ENCODE results near the gene CBARP. TPM values are rescaled to one million over a fixed set of nuclear protein-coding genes. Genes with fewer than 3 reads are reported as not detected.

The CBARP gene
- total RNA-seq, 1 donor from 2014 or later: 13.9 TPM

DNA sequence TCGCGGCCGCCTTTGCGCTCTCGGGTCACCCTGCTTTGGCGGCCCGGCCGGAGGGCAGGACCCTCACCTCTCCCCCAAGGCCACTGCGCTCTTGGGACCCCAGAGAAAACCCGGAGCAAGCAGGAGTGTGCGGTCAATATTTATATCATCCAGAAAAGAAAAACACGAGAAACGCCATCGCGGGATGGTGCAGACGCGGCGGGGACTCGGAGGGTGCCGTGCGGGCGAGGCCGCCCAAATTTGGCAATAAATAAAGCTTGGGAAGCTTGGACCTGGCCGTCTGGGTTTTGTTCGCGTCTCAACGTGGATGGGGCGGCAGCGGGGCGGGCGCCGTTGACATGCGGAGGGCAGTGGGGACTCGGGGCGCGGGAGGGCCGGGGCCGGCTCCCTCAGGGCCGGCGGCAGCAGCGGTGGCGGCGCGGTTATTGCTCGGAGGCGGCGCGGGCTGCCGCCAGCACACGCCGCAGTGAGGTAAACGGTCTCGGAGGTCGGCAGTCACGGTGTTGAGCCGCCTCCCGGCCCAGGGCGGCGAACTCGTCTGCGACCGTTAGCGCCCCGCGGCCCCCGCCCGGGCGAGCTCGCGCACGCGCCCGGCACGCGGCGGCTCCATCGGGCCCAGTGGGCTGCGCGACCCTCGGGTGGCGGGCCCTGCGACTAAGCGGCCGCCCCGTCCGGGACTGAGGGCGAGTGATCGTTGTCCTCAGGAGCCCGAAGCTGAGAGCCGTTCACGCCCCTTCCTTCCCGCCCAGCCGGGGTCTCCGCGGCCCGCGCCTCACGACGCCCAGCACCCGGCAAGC is 9.4 kb downstream of the CBARP start:
- DNase-seq (ENCODE audit: extremely low read depth, low read depth, low spot score): no peak

DNA sequence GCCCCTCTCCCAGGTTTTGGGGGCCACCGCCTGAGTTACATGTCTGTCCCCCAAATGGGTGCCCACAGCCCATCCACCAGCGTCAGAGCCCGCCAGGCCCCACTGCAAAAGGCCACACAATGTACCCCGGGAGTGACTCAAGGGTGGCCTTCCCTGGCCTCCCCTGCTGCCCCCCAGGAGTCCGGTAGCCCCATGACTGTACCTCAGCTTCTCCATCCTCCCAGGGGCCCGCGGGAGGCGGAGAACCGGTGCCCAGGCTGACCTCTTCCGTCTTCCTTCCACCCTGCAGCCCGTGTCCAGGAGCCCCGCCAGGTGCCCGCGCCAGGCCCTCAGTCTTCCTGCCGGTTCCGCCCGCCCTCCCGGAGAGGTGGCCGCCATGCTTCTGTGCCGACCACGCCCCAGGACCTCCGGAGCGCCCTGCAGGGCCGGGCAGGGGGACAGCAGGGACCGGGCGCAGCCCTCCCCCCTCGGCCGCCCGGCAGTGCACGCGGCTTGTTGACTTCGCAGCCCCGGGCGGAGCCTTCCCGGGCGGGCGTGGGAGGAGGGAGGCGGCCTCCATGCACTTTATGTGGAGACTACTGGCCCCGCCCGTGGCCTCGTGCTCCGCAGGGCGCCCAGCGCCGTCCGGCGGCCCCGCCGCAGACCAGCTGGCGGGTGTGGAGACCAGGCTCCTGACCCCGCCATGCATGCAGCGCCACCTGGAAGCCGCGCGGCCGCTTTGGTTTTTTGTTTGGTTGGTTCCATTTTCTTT is 10.3 kb downstream of the CBARP start:
- DNase-seq (ENCODE audit: extremely low read depth, low read depth, low spot score): no peak

DNA sequence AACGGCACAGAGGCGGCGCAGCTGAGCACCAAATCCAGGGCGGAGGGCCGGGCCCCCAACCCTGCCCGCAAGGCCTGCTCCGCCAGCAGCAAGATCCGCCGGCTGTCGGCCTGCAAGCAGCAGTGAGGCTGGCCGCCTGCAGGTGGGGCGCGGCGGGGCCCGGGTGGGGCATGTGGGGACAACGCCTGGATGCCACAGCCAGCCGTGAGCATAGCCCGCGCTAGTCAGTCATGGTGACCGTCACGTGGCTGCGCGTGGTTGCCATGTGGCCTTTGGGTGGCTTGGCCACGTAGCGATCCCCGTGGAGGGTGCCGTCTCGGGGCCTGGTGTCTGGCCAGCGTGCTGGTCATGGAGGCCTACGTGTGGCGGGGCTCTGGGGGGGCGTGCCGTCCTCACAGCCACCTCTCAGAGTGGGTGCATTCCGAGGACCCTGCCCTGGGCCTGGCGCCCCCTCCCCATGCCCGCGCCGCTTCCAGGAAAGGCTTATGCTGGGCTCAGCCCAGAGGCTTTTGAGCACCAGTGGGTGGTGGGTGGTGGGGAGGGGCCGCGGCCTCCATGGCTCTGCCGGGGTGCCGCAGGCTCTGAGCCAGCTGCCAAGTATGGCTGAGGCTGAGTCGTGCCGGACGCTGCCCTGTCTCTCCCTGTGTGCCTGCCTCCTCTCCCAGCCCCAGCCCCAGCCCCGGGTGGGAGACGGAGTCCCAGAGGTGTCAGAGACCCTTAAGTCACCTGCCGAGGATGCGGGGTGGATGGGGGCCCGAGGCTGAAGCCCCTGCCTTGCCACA is 11.1 kb downstream of the CBARP start:
- no peak for DNase-seq (ENCODE audit: extremely low read depth, low read depth, low spot score)

DNA sequence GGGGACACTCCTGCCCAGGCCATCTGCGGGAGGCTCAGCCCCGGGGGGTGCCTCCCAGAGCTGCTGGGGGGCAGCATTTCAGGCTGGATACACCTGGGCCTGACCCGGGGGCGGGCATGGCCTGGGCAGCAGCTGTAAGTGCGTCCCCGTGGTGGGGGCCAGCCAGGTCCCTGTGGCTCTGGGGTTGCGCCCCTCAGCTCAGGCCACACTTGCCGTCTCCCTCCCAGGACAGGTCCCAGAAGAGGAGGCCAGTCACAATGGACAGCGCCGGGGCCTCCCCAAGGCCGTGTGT is 11.6 kb downstream of the CBARP start:
- DNase-seq (ENCODE audit: extremely low read depth, low read depth, low spot score): no peak

DNA sequence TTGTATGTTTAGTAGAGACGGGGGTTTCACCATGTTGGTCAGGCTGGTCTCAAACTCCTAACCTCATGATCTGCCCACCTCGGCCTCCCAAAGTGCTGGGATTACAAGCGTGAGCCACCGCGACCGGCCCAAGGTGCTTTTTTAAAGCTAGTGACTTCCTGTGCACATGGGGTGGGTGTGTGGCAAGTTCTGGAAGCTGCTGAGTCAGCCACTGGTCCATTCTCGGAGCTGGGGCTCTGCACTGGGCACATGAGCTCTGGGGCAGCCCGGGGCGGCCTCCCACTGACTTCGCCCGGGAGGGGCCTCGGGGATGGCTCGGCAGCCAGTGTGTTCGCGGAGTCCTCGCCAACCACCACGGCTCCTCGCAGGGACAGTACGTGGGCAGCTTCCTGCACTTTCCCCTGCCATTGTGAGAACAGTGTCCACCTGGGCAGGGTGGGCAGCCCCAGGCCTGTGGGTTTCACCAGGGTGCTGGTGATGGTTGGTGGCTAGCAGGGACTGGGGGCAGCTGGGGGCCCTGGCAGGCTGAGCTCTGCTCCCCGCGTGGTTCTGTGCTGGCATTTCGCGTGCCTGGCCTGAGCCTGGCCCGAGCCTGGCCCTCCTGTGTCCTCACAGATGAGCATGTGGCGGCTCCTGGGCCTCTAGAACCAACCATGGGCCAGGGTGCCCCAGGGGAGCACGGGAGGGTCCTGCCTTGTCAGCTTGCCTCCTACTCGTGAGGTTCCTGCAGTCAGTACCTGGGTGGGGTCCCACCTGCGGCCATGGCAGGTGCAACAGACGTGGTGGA is 12.2 kb downstream of the CBARP start:
- no peak for DNase-seq (ENCODE audit: extremely low read depth, low read depth, low spot score)

DNA sequence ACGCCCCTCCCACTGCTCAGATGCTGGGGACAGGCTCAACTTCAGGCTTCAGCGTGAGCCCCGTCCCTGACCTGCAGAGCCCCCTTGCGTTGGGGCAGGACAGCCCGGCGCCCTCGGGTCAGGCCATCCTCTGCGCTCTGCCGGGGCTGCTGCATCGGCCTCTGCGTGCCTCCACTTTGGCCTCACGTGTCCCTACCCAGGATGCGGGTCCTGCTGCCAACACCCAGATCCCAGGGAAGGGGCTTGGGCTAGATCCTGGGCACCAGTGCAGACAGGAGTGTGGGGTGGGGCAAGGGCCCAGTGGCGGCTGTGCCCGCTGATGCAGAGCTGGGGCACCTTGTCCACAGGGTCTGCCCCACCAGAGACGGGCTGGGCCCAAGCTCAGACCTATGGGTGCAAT is 13.0 kb downstream of the CBARP start:
- DNase-seq (ENCODE audit: extremely low read depth, low read depth, low spot score): no peak

DNA sequence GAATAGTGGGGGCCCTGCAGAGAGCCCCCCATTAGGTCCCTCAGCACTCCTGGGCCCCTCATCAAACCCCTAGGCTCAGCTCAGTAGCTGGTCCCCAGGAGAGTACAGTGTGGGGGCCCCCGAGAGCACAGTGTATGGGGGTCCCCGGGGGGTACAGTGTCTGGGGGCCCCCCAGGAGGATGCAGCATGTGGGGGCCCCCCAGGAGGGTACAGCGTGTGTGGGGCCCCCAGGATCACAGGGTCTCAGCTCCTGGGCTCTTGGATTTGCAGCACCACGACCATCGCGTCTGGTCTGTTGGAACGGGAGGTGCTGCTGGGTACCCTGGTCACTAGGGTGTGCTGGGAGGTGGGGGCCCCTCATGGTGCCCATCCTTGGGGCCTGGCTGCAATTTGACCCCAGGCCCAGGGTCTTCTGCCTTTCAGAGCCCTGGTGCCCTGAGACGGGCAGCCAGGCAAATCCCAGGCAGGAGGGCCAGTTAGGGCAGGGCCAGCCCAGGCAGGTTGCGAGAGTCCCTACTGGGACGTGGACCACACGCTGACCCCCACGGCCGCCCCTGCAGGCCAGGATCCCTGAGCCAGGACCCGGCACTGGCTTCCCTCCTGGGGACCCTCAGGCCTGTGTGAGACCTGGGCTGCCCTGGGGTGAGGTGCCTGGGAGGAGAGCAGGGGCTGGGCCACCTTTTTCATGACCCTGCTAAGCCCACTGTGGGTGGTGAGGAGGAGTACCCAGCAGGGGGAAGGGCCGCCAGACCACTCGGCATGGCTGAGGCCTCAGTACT is 13.6 kb downstream of the CBARP start:
- no peak for DNase-seq (ENCODE audit: extremely low read depth, low read depth, low spot score)

DNA sequence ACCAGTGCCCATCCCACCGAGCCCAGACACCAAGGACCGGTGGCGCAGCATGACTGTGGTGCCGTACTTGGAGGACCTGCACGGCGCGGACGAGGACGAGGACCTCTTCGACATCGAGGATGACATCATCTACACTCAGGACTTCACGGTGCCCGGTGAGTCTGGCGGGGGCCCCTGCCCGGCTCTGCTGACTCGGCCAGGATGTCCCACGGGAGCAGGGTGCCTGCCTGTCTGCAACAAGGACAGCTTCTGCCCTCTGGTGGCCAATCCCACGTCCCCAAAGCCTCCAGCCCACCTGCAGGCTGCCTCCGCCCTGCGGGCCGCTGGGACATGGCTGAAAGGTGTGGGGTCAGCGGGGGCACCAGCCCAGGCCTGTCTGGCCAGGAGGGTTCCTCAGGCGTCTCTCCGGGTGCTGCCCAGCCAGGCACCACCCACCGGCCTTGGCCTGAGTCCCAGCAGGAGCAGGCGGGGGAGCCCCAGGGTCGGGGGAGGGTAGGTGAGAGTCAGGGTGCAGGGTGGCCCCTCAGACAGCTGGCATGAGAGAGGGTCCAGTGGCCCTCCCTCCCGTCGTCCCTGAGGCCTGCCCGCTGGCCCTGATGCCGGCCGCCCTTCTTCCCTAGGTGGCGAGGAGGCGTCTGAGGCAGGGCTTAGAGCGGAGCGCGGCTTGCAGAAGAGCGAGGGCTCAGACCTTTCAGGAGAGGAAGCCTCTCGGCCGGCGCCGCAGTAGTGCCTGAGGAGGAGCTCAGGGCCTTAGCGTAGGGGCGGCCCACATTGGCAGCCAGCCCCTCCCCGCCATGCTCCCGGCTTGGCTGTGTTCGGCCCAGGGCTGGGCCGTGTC is 14.6 kb downstream of the CBARP start:
- DNase-seq (ENCODE audit: extremely low read depth, low read depth, low spot score): no peak

DNA sequence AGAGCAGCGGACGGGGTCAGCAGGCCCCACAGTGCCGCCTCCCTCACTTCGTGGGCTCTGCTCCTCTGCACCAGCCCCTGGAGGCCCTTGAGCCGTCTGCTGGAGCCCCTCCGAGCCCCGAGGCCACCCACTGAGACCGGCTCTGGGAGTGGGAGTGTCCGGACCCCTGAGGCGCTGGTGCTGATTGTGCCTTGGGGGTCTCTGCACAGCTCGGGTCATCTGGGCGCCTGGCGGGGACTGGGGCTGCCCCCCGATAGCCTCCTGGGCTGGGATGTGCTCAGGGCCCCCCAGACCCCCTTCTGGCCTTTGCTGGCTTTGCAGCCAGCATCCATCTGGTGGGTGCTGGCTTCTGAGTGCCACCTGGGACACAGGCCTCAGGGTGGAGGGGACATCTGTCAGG is 15.4 kb downstream of the CBARP start:
- no peak for DNase-seq (ENCODE audit: extremely low read depth, low read depth, low spot score)

DNA sequence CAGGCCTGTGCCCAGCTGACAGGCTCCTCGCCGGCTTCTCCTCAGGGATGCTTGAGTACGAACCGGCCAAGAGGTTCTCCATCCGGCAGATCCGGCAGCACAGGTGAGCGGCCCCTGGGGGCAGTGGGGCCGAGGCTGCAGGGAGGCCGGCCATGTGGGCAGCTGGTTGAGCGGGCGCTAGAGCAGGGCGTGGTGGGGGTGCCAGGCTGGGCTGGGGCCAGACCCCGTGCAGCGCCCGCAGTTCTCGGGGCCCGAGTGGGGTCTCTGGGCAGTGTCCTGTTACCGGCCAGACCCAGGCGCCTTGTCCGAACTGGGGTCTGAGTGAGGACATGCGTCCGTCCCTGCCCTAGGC is 15.9 kb downstream of the CBARP start:
- no peak for DNase-seq (ENCODE audit: extremely low read depth, low read depth, low spot score)

DNA sequence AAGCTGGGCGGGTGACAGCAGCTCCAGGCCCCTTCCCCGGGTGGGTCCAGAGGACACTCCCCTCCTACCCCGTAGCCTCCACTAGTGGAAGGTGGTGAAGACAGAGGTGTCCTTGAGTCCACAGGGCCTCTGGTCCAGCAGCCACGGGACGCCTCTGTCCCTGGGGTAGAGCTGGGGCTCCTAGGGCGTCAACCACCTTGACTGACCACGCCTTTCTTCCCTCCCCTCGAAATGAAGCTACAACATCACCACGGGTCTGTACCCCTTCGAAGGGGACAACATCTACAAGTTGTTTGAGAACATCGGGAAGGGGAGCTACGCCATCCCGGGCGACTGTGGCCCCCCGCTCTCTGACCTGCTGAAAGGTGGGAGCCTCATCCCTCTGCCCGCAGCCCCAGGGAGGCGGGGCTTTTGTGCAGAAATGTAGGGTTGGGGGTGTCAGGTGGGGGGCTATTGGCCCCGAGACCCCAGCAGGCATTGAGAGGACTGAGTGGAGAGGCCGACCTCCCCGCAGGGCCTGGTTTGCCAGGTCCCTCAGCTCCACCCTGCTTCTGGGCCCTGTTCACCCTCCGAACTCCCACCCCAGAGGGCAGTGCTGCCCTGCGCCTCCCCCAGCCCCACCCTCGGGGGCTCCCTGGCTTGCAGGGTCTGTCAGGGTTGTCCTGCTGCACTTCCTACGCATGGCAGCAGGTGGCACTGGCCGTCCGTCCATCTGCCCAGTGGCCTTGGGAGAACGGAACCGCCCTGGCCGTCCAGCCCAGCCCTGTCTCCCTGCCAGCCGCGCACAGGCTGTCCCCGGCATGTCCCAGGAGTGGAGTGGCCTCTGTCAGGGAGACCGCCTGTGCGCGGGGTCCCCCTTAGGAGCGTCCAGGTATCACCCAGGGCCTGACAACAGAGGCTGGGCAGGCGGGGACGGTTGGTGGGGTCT is 16.6 kb downstream of the CBARP start:
- no peak for DNase-seq (ENCODE audit: extremely low read depth, low read depth, low spot score)

DNA sequence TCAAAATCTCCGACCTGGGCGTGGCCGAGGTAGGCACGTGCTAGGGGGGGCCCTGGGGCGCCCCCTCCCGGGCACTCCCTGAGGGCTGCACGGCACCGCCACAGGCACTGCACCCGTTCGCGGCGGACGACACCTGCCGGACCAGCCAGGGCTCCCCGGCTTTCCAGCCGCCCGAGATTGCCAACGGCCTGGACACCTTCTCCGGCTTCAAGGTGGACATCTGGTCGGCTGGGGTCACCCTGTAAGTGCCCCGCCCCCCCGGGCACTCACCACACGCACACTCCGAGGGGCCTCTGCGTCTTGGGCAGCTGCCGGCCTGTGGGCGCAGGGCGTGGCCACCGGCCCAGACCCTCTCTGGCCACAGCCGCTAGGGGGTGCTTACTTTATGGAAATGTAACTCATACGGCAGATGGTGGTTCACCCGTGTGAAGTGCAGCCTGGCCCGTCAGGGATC is 17.3 kb downstream of the CBARP start:
- no peak for DNase-seq (ENCODE audit: extremely low read depth, low read depth, low spot score)

DNA sequence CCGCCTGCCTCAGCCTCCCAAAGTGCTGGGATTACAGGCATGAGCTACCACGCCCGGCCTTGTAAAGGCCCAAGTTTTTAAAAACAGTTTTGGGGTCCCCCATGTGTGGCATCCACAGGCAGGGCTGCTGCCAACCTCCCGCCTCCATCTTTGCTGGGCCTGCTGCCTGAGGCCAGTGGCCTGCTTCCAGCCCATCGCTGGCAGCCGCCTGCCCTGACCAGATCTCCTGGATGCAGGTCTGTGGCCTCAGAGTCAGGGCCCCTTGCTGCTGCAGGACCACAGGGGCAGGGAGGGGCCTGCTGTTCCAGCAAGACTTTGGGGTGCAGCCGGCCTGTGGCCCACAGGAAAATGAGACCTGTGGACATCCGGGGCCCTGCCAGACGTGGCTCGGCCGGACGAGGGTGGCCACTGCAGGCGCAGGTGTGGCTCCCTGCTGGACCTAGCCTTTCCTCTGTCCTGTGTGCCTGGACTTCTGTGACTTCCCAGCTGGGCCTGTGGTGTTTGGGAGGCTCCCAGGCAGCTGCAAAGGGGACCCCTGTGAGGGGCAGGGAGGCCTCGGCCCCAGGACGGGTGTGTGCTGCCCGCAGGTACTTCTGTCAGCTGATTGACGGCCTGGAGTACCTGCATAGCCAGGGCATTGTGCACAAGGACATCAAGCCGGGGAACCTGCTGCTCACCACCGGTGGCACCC is 17.9 kb downstream of the CBARP start:
- DNase-seq (ENCODE audit: extremely low read depth, low read depth, low spot score): no peak

DNA sequence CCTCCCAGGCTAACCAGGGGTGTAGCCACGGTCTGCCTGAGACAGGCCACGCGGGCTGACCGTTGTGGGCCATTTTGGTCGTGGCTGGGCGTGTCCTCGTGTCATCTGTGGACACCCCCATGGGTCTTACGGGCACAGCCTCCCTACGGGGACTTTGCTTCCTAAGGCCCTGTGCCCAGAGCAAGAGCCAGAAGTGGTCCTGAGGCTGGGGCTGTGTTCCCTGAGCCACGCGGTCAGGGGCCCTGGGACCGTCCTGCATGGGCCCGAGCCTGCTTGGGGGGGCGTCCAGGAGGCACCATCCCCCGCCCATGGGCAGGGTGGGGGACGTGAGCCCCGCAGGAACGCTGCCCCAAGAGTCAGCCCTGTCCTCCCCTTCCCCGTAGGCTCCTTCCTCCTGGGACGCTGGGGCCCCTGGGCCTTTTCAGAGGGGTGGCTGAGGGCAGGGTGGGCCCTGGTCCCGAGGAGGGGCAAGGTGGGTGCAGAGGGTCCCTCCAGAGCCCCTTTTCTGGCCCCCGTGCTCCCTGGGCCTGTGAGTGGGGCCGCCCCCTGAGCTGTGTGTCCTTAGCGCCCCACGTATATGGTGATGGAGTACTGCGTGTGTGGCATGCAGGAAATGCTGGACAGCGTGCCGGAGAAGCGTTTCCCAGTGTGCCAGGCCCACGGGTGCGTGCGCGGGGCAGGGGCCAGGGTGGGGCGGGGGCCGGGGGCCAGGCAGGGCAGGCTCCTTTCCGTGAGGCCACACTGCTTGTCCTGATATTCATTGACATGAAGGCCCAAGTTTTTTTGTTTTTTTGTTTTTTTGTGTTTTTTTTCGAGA is 18.8 kb downstream of the CBARP start:
- DNase-seq (ENCODE audit: extremely low read depth, low read depth, low spot score): no peak

DNA sequence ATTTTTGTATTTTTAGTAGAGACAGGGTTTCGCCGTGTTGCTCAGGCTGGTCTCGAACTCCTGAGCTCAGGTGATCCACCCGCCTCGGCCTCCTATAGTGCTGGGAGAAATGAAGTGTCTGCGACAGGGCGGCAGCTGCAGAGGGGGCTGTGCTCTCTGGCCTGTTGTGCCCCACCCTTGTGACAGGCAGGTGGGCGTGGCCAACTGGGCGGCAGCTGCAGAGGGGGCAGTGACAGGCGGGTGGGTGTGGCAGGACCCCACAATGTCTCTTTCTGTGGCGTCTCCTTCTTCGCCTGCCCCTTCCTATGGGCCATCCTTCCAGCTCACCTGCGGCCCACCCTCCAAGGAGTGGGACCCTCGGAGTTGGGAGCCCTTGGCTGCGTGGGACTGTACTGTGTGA is 20.4 kb downstream of the CBARP start:
- DNase-seq (ENCODE audit: extremely low read depth, low read depth, low spot score): no peak

DNA sequence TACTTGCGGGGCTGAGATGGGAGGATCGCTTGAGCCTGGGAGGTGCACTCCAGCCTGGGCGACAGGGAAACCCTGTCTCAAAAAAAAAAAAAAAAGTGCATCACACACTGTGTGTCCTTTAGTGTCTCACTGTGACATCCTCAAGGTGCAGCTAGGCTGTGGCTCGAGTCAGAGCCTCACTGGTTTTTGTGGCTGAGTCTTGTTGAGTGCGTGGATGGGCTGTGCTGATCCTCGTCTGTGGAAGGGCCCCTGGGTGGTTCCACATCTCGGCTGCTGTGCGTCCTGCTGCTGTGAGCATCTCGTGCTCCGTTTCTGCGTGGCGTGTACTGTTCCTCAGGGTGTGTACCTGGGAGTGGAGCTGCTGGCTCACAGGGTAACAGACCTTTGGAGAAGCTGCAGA is 21.0 kb downstream of the CBARP start:
- no peak for DNase-seq (ENCODE audit: extremely low read depth, low read depth, low spot score)
